Activated naive CD4-positive, alpha-beta T cell treated with anti-CD3 and anti-CD28 coated beads, Interleukin-2, amount 50 U/mL, for 24 hours (primary cell): Measurements from ENCODE around the gene TUBB.
"Not testable (repeated sequence)": the region's sequence is repeated elsewhere in the genome, so short reads cannot be mapped to it uniquely, and the experiment has no call there.

Experiments used
- H3K27ac Mint-ChIP-seq: one replicate; pipeline ENCODE4 v1.8.0; 2021; ENCODE audit warnings: mild to moderate bottlenecking, mixed read lengths
- H3K27me3 Mint-ChIP-seq: one replicate; pipeline ENCODE4 v1.8.0; 2021; ENCODE audit warnings: mixed read lengths
- H3K36me3 Mint-ChIP-seq: one replicate; pipeline ENCODE4 v1.8.0; 2021; ENCODE audit warnings: mixed read lengths
- H3K4me1 Mint-ChIP-seq: one replicate; pipeline ENCODE4 v1.8.0; 2021; ENCODE audit warnings: mixed read lengths
- H3K4me3 Mint-ChIP-seq: one replicate; pipeline ENCODE4 v1.8.0; 2021; ENCODE audit warnings: mild to moderate bottlenecking, mixed read lengths
- H3K9me3 Mint-ChIP-seq: one replicate; pipeline ENCODE4 v1.8.0; 2021; ENCODE audit warnings: mixed read lengths

TUBB gene

GRCh38 chr6:30741789-30742315 is 21.7 kb downstream of the TUBB start:
- H3K27me3 Mint-ChIP-seq = no peaks in the 10 kb centered on the region
- peak overlapping the region; percentile 97 for H3K4me3 Mint-ChIP-seq
- H3K9me3 Mint-ChIP-seq = no peaks in the 10 kb centered on the region
- H3K27ac Mint-ChIP-seq = peak overlapping the region; percentile 94
- H3K4me1 Mint-ChIP-seq = peaks cover 71% of the 10 kb centered on the region
- H3K36me3 Mint-ChIP-seq = peaks cover 27% of the 10 kb centered on the region

GRCh38 chr6:30742316-30743098 is 22.4 kb downstream of the TUBB start, which contains the start of gene FLOT1:
Gene FLOT1, minus strand, starts transcription at chr6:30742687. Its CDS starts 498 bp downstream, at chr6:30742189.
- H3K27me3 Mint-ChIP-seq = no peaks in the 10 kb centered on the region
- peak within 1 kb of the TSS; percentile 97 for H3K4me3 Mint-ChIP-seq
- H3K36me3 Mint-ChIP-seq = peaks cover 23% of the 10 kb centered on the region
- H3K4me1 Mint-ChIP-seq = peaks cover 71% of the 10 kb centered on the region
- peak within 1 kb of the TSS; percentile 96 for H3K27ac Mint-ChIP-seq
- no peaks in the 10 kb centered on the region for H3K9me3 Mint-ChIP-seq

GRCh38 chr6:30743099-30744053 is 23.2 kb downstream of the TUBB start:
- Mint-ChIP-seq H3K9me3 (no peaks in the 10 kb centered on the region), H3K27ac (peak overlapping the region; percentile 96), H3K27me3 (no peaks in the 10 kb centered on the region), H3K4me3 (peak overlapping the region; percentile 97), H3K4me1 (peaks cover 71% of the 10 kb centered on the region), H3K36me3 (peaks cover 22% of the 10 kb centered on the region)

GRCh38 chr6:30744054-30744805 is 24.1 kb downstream of the TUBB start, which contains the start of gene IER3:
Gene IER3, minus strand, starts transcription at chr6:30744547. Its CDS starts 29 bp downstream, at chr6:30744518.
- Mint-ChIP-seq H3K27ac (peak within 1 kb of the TSS; percentile 97), H3K36me3 (peaks cover 22% of the 10 kb centered on the region), H3K4me1 (peaks cover 69% of the 10 kb centered on the region), H3K4me3 (peak within 1 kb of the TSS; percentile 97), H3K27me3 (no peaks in the 10 kb centered on the region), H3K9me3 (no peaks in the 10 kb centered on the region)

GRCh38 chr6:30747300-30747687 is 27.1 kb downstream of the TUBB start:
- Mint-ChIP-seq H3K4me1 (peaks cover 45% of the 10 kb centered on the region), H3K27me3 (no peaks in the 10 kb centered on the region), H3K36me3 (peaks cover 10% of the 10 kb centered on the region), H3K4me3 (no peak overlapping the region), H3K27ac (peak overlapping the region; percentile 82), H3K9me3 (no peaks in the 10 kb centered on the region)

- H3K36me3 Mint-ChIP-seq = peaks cover 9% of the 10 kb centered on the region
- peak overlapping the region; percentile 5 for H3K4me3 Mint-ChIP-seq
- no peaks in the 10 kb centered on the region for H3K27me3 Mint-ChIP-seq
- peak overlapping the region; percentile 63 for H3K27ac Mint-ChIP-seq
- no peaks in the 10 kb centered on the region for H3K9me3 Mint-ChIP-seq
- H3K4me1 Mint-ChIP-seq = peaks cover 45% of the 10 kb centered on the region
Observed at GRCh38 chr6:30747902-30748769, 28.0 kb downstream of the TUBB start.

- Mint-ChIP-seq H3K36me3 (peaks cover under 1% of the 10 kb centered on the region), H3K27me3 (no peaks in the 10 kb centered on the region), H3K4me1 (peaks cover 45% of the 10 kb centered on the region), H3K27ac (peak overlapping the region; percentile 9), H3K9me3 (no peaks in the 10 kb centered on the region), H3K4me3 (no peak overlapping the region)
Observed at GRCh38 chr6:30748851-30749540, 28.8 kb downstream of the TUBB start.

- Mint-ChIP-seq H3K27me3 (no peaks in the 10 kb centered on the region), H3K36me3 (no peaks in the 10 kb centered on the region), H3K4me1 (peaks cover 44% of the 10 kb centered on the region), H3K27ac (peak overlapping the region; percentile 78), H3K9me3 (no peaks in the 10 kb centered on the region), H3K4me3 (no peak overlapping the region)
Observed at GRCh38 chr6:30749554-30750378, 29.6 kb downstream of the TUBB start.

GRCh38 chr6:30750379-30750668 is 30.2 kb downstream of the TUBB start:
- Mint-ChIP-seq H3K27ac (peak overlapping the region; percentile 78), H3K4me1 (peaks cover 39% of the 10 kb centered on the region), H3K4me3 (no peak overlapping the region)

GRCh38 chr6:30752157-30752927 is 32.2 kb downstream of the TUBB start:
- Mint-ChIP-seq H3K27ac (no peak overlapping the region), H3K9me3 (no peaks in the 10 kb centered on the region), H3K4me3 (no peak overlapping the region), H3K27me3 (no peaks in the 10 kb centered on the region), H3K36me3 (no peaks in the 10 kb centered on the region), H3K4me1 (peaks cover 30% of the 10 kb centered on the region)

More at GRCh38 chr6:30750379-30750668, 30.2 kb downstream of the TUBB start:
- Mint-ChIP-seq H3K9me3 (no peaks in the 10 kb centered on the region), H3K27me3 (no peaks in the 10 kb centered on the region), H3K36me3 (no peaks in the 10 kb centered on the region)

- H3K4me3 Mint-ChIP-seq = no peak overlapping the region
- H3K4me1 Mint-ChIP-seq = peaks cover 14% of the 10 kb centered on the region
- no peaks in the 10 kb centered on the region for H3K9me3 Mint-ChIP-seq
- no peak overlapping the region for H3K27ac Mint-ChIP-seq
- no peaks in the 10 kb centered on the region for H3K27me3 Mint-ChIP-seq
- H3K36me3 Mint-ChIP-seq = no peaks in the 10 kb centered on the region
Observed at GRCh38 chr6:30754631-30755030, 34.5 kb downstream of the TUBB start.

- not testable (repeated sequence) for H3K4me3 Mint-ChIP-seq
Observed at GRCh38 chr6:30756405-30757003, 36.4 kb downstream of the TUBB start.

More at GRCh38 chr6:30756405-30757003, 36.4 kb downstream of the TUBB start:
- not testable (repeated sequence) for H3K27me3 Mint-ChIP-seq, H3K36me3 Mint-ChIP-seq, H3K27ac Mint-ChIP-seq, H3K9me3 Mint-ChIP-seq
- H3K4me1 Mint-ChIP-seq = peaks cover 12% of the 10 kb centered on the region
